HG03066 (cell line): ENCODE results near the gene PPP1R27.

Experiments used
- ATAC-seq: cut with Tn5 transposase; IDR thresholded peaks from one replicate; pipeline ENCODE4 v1.9.1; 2021; ENCODE audit warnings: low read depth; ENCODE audit not compliant: unreplicated experiment

Gene PPP1R27, protein sequence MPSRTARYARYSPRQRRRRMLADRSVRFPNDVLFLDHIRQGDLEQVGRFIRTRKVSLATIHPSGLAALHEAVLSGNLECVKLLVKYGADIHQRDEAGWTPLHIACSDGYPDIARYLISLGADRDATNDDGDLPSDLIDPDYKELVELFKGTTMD

DNA sequence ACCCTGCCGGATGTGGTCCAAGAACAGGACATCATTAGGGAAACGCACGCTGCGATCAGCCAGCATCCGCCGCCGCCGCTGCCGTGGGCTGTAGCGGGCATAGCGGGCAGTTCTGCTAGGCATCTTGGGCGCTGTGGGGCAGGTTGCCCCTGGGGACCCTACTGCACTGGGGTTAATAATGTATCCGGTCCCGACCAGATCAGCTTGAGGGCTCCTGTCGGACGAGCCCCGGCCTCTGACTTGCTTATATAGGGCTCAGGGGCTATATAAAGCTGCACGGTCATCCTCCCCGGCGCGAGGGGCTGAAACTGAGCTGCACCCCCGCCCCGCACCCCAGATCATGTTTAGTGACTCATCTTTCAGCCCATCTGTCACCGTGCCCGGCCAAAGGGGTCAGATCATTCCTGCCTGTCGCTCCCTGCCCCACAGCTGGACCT is at the start of gene PPP1R27:
PPP1R27 (minus strand) TSS at position 220 of the 437 bp plus-strand sequence; CDS start at position 123, 97 bp downstream.
- ATAC-seq, result no peak

- no peak for ATAC-seq
These were observed 49.7 kb upstream of the PPP1R27 start for GRCh38 chr17:81884520-81884919.

DNA sequence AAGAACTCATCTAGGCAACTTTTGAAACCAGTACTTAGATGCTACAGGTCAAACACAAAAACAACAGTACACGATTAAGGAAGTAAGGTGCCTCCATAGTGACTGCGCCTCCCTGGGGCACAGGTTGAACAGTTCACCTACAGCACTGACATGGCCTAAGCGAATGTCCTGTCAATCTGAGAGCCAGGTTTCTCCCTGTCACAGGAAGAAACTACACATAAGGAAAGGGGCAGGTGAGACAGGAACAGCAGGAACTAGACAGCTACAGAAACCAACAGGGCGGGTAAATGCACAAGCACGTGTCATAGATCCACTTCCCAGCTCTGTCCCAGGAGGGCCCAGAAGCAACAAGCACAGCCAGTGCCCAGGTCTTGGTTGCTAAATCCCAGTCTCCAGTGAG is 44.3 kb upstream of the PPP1R27 start:
- ATAC-seq, result no peak

DNA sequence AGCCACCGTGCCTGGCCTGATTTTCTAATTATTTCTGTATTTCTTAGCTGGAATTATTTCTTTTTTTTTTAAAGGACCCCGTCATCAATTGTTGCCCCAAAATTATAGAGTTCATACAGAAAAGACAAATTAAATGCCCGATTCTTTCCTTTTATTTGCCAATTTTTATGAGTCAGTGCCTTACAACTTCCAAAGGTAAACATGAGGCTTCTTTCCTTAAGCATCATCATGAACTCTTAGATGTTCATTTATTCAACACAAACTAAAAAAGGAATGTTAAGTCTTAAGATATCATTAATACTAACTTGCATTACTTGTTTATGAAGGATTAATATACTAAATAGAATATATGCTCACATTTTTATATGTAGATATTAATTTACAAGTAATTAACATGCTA is 43.4 kb upstream of the PPP1R27 start:
- ATAC-seq, result no peak

DNA sequence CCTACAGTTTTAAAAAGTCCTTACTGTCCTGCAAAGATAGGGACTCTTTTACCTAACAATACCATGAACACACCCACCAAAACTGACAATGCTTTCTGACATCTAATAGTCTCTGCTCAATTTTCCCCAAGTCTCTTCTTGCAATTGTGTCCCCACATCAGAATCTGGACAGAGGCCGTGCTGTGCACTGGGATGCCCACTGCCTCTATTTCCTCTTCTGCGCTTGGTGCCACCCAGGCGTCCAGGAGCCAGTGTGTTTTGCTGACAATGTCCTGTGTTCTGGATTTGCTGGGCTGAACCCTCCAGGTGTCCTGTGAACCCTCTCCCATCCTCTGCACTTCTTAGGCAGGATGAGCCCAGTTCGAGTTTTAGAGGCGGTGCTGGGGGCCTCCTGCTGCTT is 42.7 kb upstream of the PPP1R27 start:
- no peak for ATAC-seq

DNA sequence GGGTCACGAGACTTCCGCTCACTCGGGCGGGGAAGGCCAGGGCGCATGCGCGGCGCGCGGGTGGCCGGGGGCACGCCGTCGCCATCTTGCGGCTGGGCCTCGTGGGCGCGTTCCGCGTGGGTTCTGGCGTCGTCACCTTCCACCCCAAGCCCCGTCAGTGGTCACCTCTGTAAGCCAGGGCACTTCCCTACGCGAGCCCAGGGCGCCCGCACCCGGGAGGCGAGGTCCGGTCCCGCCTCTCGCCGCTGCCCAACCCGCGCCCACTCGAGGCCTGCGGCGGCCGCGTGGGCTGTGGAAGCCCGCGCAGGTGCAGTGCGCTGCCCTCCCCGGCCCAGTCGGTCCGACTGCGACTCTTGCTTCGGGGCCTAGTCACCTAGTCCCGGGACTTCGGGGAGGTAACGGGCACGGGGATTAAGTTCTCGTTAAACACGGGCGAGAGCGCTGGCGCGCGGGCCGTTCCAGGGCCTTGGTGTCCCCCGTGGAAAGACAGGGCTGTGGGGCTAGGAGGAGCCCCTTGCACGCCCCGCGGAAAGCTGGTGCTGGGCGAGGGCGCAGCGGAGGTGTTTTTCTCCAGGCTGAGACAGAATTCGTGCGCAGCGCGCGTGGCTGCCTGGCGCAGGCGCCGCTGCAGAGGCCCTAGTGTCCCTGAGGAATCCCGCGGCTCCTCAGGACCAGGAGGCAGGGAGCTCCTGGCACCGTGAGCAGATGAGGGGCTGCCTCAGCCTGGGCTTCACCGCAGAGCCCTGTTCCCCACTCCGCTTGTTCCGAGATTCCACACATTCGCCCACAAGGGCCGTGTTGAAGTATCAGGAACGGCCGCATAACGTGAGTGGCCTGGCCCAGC is 36.8 kb upstream of the PPP1R27 start:
- ATAC-seq, result peak; percentile 43

GRCh38 chr17:81870981-81871386 is 36.1 kb upstream of the PPP1R27 start, which contains the start of gene ARHGDIA:
Gene ARHGDIA (minus strand): TSS chr17:81871337. CDS start chr17:81869930, 1,407 bp downstream.
- peak; percentile 19 for ATAC-seq

DNA sequence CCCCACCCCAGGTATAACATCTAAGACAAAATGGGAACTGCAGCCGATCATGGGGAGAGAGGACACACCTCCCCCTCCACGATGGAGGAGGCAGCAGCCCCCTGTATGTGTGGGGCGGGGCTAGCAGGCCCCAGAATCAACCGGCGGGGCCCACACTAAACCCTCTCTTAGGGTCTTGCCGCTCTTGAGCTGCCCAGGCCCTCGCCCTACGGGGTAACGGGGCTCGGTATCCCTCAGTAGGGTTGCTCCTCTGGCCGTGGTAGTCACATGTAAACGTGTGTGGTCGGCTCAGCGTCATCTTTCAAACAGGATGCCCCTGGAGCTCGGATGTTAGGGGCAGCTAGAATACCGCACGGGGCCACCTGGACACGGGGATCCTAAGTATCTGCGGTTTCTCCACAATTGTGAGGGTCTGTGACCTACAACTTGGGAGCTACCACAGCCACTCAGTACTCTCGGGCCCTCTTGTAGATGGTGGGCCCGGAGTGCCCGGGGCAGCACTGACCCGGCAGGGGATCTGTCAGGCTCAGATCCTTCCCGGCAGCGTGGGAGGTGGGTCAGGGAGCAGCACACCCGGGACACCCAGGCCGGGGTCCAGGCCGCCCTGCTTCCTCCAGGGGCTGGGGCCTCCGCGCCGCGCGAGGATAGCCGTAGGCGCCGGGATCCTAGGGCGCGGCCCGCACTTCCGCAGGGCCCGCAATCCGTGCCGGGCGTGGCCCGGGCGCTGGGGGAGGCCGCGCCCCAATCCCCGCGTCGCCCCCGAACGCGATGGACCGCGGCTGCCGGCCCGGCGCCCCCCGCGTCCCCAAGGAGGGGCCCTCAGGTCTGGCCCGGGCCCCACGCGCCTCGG is 35.5 kb upstream of the PPP1R27 start:
- peak; percentile 10 for ATAC-seq

DNA sequence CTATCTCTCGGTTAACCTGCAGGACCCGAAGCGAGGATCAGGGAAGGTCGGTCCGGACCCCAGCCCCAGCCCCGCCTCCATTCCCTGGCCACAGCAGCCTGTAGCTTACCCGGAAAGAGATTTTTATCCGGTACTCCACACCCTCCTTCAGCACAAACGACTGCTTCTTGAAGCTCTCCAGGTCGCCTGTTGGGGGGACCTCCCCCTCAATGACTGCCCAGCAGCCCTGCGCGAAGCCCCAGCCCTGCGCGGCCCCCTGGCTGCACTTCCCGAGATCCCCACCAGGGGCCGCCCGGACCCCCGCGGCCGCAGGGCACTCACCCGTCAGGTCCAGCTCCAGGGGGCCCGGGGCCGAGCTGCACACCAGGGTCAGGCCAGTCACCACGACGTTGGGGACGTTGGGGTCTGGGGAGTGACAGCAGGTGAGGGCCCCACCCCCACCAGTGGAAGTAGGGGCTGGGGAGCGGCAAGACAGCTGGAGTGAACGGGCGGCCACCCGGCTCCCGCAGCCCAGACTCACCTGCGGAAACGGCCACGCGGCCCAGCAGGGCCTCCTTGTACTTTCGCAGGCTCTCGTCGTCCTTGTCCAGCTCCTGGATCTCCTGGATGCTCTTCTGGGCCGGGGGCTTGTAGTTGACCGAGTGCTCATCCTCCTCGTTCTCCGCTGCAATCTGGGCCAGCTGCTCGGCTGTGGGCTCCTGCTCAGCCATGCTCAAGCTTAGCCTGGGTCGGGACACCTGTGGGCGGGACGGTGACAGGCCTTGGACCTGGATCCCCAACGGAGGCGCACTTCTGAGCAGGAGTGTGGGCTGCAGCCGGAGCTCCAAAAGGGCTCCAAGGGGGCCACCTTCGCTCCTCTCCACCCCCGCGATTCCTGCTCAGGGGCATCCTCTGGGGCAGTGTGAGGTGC is 34.6 kb upstream of the PPP1R27 start:
- ATAC-seq, result no peak

- no peak for ATAC-seq
These were observed 33.9 kb upstream of the PPP1R27 start for GRCh38 chr17:81868674-81869220.

GRCh38 chr17:81867991-81868673 is 33.3 kb upstream of the PPP1R27 start:
- ATAC-seq, result no peak

- no peak for ATAC-seq
These were observed 32.5 kb upstream of the PPP1R27 start for GRCh38 chr17:81867170-81867990.

DNA sequence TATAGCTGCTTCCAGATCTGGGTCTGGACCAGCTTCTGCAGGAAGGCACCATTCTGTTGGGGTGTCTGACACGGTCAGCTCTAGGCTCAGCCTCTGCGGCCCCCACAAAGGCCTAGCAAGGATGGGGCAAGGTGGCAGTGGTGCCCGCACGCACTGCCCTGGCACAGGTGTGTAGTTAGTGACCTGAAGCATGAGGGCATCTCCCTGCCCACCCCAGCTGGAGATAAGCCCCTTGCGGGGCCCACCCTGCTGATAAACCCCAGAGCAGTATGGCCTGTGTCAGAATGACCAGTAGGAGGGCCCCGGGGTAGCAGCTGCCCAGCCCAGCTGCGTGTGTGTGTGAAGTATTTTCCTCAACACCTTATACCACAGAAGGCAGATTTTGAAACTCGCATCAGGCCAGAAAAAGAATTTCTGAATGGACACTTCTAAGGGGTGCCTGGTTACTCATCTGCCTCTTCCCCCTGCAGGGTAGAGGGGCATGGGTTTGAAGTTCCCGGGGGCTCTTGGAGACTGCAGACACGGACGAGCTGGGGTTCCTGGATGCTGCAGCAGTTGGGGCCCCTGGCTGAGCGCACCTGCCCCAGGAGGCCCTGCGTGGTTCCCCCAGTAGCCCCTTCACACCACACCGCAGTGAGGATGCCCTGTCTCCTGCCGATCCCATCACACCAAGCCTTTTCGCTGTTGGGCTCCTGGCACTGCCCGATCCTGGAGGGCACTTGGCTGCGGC is 31.8 kb upstream of the PPP1R27 start:
- ATAC-seq, result no peak

- no peak for ATAC-seq
These were observed 31.0 kb upstream of the PPP1R27 start for GRCh38 chr17:81865733-81866439.

DNA sequence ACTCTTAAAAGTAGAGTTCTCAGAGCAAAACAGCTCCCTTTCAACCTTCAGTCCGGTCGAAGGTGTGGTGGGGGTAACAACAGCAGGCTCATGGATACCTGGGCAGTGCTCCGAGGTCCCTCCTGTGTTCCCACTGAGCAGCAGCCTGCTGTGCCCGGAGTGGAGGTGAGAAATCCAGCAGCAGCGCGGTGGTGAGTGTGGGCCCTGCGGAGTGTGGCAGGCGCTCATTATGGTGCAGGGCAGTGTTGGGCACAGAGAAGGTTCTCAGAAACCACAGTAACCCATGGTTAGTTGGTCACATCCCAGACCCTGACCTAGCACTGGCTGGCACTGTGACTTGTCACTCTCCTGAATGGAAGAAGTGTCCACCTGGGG is 30.5 kb upstream of the PPP1R27 start:
- no peak for ATAC-seq

DNA sequence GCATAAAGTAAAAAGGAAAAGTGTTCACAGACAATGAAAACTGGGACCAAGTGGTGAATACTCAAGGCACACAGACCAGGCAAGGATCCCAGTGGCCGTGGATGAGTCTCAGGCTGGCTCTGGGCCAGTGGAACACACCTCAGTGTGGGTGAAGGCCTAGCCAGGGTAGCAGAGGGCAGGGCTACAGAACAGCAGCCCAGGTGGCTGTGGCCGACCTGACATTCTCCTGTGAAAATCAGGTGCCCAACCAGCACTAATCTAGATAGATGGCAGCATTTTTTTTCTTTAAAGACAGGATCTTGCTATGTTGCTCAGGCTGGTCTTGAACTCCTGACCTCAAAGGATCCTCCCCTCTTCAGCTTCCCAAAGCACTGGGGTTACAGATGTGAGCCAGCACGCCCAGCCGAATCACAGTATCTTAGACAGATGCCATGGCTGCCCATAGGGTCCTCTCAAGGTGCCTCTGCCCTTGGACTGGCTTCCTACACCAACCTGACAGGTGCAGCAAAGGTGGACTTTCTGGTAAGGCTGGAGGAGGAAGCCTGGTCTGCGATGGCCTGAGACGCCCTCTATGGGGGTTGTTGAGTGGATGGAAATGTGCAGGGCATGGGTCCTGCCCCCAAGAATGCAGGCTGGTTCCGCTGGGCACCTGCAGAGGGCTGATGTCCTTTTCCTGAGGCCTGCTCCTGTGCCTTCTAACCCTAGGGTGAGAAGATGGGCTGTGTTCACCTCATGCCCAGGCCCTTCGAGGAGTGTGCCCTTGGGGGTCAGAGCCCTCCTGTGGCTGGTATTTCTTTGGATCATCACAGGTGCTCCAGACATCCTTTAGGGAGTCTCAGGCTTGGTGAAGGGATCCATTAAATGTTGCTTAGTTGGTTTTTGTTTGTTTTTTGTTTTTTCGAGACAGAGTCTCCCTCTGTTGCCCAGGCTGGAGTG is 29.3 kb upstream of the PPP1R27 start:
- ATAC-seq, result no peak
